HG03103 (cell line): ENCODE measurements around the gene ENTHD1.

ENCODE experiments used
- ATAC-seq: cut with Tn5 transposase; IDR thresholded peaks from one replicate; pipeline ENCODE4 v1.9.1; 2021; ENCODE audit warnings: low read depth; ENCODE audit not compliant: unreplicated experiment

The ENTHD1 gene

GRCh38 chr22:39718921-39719475, 174.6 kb downstream of the ENTHD1 start:
- no peak for ATAC-seq

- ATAC-seq = no peak
Measured at GRCh38 chr22:39718206-39718605, 175.4 kb downstream of the ENTHD1 start.

GRCh38 chr22:39717099-39717498, 176.5 kb downstream of the ENTHD1 start:
- no peak for ATAC-seq

GRCh38 chr22:39716534-39716933, 177.0 kb downstream of the ENTHD1 start:
- no peak for ATAC-seq

GRCh38 chr22:39715778-39716495, 177.6 kb downstream of the ENTHD1 start:
- no peak for ATAC-seq

- ATAC-seq = no peak
Measured at GRCh38 chr22:39714321-39714720, 179.2 kb downstream of the ENTHD1 start.

GRCh38 chr22:39713799-39714290, 179.7 kb downstream of the ENTHD1 start:
- no peak for ATAC-seq

GRCh38 chr22:39712751-39713525, 180.6 kb downstream of the ENTHD1 start:
- no peak for ATAC-seq

- no peak for ATAC-seq
Measured at GRCh38 chr22:39712081-39712480, 181.5 kb downstream of the ENTHD1 start.

GRCh38 chr22:39710380-39711150, 183.0 kb downstream of the ENTHD1 start:
- ATAC-seq = no peak

- ATAC-seq = no peak
Measured at GRCh38 chr22:39707816-39708215, 185.7 kb downstream of the ENTHD1 start.

- no peak for ATAC-seq
Measured at GRCh38 chr22:39707351-39707750, 186.2 kb downstream of the ENTHD1 start.

- ATAC-seq = no peak
Measured at GRCh38 chr22:39706376-39707140, 187.0 kb downstream of the ENTHD1 start.

- no peak for ATAC-seq
Measured at GRCh38 chr22:39705386-39705785, 188.2 kb downstream of the ENTHD1 start.

GRCh38 chr22:39703928-39704639, 189.5 kb downstream of the ENTHD1 start:
- no peak for ATAC-seq

GRCh38 chr22:39703091-39703490, 190.5 kb downstream of the ENTHD1 start:
- ATAC-seq = no peak

GRCh38 chr22:39700565-39700964, 193.0 kb downstream of the ENTHD1 start:
- ATAC-seq = no peak

- no peak for ATAC-seq
Measured at GRCh38 chr22:39699631-39700360, 193.8 kb downstream of the ENTHD1 start.
